GM04504 (cell line): ENCODE data around the gene LRRN2.

Source experiments
- DNase-seq: peaks from one replicate; pipeline ENCODE4 v3.0.0-alpha.2; 2012; ENCODE audit warnings: low read depth

Gene LRRN2

DNA sequence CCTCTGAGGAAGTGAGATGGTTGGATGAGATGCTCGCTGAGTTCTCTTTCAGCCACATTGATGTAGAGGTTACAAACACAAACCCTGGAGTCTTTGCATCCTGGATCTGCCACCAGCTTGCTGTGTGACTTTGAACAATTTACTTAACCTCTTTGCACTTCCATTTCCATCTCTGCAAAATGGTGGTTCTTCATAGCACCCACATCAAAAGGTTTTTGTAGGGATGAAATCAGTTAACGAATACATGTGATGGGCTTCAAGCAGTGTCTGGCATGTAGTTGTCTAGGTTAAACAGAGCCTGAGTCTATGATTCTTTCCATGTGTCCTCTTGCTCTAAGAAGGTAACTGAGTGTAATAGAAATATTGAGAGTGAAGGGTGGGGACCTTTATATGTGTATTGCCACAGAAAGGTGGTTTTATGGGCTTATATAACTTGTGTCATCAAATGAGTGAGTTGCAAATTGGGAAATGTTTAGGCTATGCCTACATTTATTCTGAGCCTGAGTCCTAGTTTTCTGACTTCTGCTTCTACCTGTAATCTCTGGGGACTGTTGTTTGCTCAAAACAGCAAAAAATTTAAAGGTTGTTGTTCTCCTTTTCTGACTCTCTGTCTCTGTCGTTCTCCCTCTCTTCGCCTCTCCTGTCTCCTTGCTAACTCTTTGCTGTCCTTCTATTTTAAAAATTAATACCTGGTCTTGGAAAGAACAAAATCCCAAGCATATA, 27.3 kb upstream of the LRRN2 start:
- DNase-seq: no peak

- DNase-seq: no peak
Observed at GRCh38 chr1:204711947-204712701, 26.6 kb upstream of the LRRN2 start.

- DNase-seq: no peak
Observed at GRCh38 chr1:204711103-204711946, 25.8 kb upstream of the LRRN2 start.

- DNase-seq: no peak
Observed at GRCh38 chr1:204709960-204710912, 24.7 kb upstream of the LRRN2 start.

- no peak for DNase-seq
Observed at GRCh38 chr1:204709021-204709420, 23.5 kb upstream of the LRRN2 start.

DNA sequence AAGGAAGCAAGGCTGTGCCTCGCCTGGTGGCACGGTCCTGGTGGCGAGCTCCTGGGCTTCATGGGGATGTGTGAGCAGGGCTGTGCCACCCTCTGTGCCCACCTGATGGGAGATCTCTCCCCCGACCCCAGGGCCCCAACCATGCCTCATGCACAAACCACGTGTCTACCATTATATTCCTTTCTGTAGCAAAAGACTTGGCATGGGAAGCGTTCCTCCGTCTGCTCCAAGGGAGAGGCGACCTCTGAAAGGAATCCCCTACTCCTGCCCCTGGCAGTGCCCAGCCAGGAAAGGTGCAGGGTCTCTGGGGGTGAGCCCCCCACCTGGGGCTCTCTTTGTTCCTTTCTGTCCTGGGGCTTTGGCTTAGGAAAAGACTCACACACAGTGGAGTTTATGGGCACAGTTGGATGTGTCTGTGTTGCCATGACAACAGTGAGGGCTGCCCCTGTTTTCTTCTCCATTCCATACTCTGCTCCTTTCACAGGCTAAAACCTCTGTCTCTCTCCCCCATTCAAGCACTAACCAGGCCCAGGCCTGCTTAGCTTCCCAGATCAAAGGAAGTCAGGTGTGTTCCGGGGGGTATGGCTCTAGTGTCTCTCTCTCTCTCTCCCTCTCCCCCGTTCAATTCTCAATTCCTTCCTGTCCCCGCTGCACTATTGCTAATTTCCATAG, 21.4 kb upstream of the LRRN2 start:
- DNase-seq: no peak

GRCh38 chr1:204705888-204706837, 20.6 kb upstream of the LRRN2 start:
- DNase-seq: no peak

DNA sequence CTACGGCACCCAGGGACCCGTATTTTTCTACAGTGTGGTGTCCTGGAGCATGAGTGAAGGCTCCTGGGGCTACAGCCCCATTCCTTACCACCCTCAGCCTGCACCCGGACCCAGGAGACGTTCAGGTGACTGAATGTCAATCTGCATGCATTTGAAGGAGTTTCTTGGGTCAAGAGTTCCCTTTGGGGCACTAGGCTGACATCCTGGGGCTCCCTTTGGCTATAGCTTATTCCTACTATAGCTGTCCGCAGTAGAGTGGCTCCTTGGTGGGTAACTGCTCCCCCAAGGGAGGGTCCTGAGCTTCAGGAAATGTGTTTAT, 19.9 kb upstream of the LRRN2 start:
- no peak for DNase-seq

DNA sequence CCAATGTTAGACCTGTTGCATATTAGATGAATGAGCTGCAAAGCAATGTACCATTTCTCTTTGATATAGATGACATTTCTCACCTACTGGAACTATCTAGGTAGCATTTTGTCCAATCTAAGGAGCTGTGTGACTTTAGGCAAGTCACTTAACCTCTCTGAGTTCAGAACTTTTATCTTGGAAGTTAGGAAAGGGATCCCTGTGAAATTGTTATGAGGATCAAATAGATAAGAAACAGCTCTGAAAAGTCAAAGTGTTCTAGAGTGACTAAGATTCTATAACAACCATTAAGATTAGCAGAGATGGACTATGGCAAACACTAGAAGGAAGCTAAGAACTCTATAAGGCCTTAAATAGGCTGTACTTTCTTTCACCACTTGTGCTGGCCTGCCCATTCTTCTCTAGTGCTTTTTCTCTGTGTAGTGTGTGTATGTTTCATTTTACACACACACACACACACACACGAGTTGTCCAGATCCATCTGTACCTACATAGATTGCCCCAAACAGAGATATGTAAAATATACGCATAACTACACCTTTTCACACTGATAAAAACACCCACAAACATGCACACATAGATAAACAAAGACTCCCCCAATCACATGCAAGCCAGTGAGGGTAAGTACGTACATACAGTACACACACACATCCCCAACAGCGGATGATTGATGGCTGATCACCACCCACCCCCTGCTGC, 19.4 kb upstream of the LRRN2 start:
- no peak for DNase-seq

GRCh38 chr1:204703826-204704612, 18.5 kb upstream of the LRRN2 start:
- DNase-seq: no peak

DNA sequence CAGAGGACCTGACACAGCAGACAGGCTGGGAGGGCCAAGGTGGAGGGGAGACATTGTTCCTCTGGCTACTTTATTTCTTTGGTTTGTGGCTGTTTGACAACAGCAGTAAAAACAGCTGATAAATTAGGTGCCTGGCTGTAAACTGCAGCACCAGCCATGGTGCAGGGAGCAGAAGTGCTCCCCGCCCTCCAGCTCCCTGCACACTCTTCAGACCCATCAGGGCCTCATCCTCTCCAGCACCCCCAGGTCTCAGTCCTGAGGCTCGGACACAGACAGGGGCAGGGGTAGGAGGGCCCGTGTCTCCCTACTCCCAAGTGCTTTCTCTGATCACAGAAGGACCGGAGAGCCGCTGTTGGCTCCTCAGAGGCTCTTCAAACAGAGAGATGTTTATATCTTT, 17.7 kb upstream of the LRRN2 start:
- DNase-seq: no peak

GRCh38 chr1:204702552-204703267, 17.2 kb upstream of the LRRN2 start:
- no peak for DNase-seq

DNA sequence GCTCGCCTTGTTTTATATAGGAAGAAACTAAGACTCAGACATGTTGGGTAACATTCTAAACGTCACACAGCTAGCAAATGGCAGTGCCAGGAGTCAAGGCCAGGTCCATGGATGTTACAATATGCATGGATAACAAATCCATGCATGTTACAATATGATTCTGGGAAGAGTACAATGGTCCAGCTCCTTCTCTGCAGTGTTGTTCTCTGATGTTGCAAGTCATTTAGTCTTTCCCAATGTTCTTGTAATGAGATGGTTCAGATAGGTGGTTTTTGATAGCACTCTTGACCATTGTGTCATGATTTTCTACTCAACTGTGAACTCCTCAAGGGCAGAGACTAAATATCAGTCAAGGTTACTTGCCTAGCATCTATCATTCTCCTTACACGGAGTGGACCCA, 15.7 kb upstream of the LRRN2 start:
- DNase-seq: no peak

DNA sequence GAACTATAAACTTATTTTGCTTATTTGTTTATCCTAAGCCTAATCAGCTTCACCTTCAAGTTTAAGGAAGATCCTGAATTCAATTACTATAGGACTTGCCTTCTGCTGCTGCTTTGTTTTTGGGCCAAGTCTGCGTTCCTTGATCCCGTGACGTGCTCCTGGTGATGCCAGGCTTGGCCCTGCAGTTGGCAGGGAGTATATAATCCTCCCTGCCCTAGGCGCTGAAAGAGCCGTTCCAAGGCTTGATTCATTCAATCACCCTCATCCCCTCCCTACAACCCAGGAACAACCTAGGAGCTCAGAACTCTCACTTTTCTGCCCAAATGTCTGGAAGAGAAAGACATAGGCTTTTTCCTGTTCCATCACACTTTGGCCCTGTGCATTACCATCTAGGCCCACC, 12.4 kb upstream of the LRRN2 start:
- DNase-seq: no peak

DNA sequence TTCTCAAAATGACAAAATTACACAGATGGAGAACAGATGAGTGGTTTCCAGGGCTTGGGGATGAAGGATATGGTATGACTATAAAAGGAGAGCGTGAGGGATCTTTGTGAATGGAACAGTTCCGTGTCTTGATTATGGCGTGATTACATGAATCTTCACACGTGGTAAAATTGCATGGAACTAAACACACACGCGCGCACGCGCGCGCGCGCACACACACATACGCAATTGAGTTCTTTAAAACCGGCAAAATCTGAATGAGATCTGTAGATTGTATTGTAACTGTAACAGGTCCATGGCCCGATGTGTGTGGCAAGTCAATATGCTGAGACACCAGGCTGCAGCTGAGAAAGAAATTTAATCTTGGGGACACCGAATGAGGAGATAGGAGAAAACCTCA, 11.1 kb upstream of the LRRN2 start:
- DNase-seq: no peak

- DNase-seq: no peak
Observed at GRCh38 chr1:204695692-204696091, 10.2 kb upstream of the LRRN2 start.

DNA sequence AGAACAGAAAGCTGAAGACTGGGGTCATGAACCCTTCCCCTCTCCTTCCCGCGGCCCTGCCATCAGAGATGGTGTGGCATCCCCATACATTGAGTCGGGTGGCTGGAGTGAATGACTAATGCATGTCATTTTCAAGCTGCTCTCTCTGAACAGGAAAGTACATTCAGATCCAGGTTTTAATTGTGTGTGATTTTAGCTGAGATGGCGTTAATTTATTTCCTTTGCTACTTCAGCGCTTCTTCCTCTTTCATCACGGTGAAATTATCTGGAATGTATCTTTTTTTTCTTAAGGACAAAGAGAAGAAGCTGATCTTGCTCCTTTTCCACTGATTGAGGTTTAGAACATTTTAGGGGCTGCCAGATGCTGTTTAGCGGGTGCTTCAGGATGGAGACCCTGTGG, 8.6 kb upstream of the LRRN2 start:
- DNase-seq: no peak

DNA sequence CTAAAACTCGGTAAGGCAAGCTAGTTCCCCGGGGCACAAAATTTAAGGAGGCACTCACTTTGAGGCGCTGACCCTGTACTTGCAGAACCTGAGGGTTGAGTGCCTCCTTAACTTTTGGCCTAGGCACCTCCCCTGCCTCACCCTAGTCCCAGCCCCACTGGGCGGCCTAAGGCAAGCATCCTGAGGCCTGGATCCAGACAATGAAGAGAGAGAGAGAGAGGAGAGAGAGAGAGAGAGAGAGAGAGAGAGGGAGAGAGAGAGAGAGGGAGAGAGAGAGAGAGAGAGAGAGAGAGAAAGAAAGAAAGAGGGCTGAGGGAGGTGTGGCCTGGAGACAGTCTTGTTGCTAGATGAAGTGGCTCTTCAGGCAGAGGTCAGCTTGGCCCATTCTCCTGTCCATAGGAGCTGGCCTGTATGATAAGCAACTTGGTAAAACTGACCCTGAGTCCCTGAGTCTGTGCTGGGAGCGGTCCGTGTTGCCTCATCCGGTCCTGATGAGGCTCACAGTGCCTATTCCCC, 7.4 kb upstream of the LRRN2 start:
- no peak for DNase-seq
